Central memory CD8-positive, alpha-beta T cell (primary cell): ENCODE measurements around the gene HOXA3.

Experiments
- ATAC-seq: fragments of 150-1000 bp; cut with Tn5 transposase; replicated peaks from 2 replicates; pipeline ENCODE4 v1.10.0; 2022; ENCODE audit warnings: mild to moderate bottlenecking, moderate FRiP score, moderate number of reproducible peaks; ENCODE audit not compliant: poor library complexity, severe bottlenecking; ENCODE audit errors: extremely low read depth
- DNase-seq, 2 donors: peaks; one replicate each; pipeline ENCODE4 v3.0.0; 2021; ENCODE audit warnings: low spot score in 2 of 2
- H3K27ac Mint-ChIP-seq: one replicate; pipeline ENCODE4 v1.8.0; 2022; ENCODE audit warnings: low read depth, mild to moderate bottlenecking, moderate library complexity, mixed read lengths
- H3K27me3 Mint-ChIP-seq: one replicate; pipeline ENCODE4 v1.8.0; 2022; ENCODE audit warnings: mixed read lengths
- H3K36me3 Mint-ChIP-seq: one replicate; pipeline ENCODE4 v1.8.0; 2022; ENCODE audit warnings: mild to moderate bottlenecking, moderate library complexity, mixed read lengths; ENCODE audit not compliant: insufficient read depth
- H3K4me1 Mint-ChIP-seq: one replicate; pipeline ENCODE4 v1.8.0; 2022; ENCODE audit warnings: mixed read lengths
- H3K4me3 Mint-ChIP-seq: one replicate; pipeline ENCODE4 v1.8.0; 2022; ENCODE audit warnings: mild to moderate bottlenecking, moderate library complexity, mixed read lengths
- H3K9me3 Mint-ChIP-seq: one replicate; pipeline ENCODE4 v1.8.0; 2022; ENCODE audit warnings: mixed read lengths

HOXA3 gene

GRCh38 chr7:27151931-27152815 lies at the start of gene HOXA3:
TSS of gene HOXA3 (minus strand) at chr7:27152583. CDS start at chr7:27110640, 41,943 bp downstream.
- Mint-ChIP-seq H3K9me3 (no peaks in the 10 kb centered on the region), H3K27ac (peak within 1 kb of the TSS; percentile 77), H3K27me3 (peaks cover 96% of the 10 kb centered on the region), H3K36me3 (peaks cover 26% of the 10 kb centered on the region), H3K4me1 (peaks cover 44% of the 10 kb centered on the region), H3K4me3 (peak within 1 kb of the TSS; percentile 82)
- ATAC-seq (no peak), DNase-seq (no peak)

- Mint-ChIP-seq H3K4me1 (peaks cover 56% of the 10 kb centered on the region), H3K27ac (no peak overlapping the region), H3K27me3 (peaks cover 99% of the 10 kb centered on the region), H3K36me3 (peaks cover 21% of the 10 kb centered on the region), H3K4me3 (peak overlapping the region; percentile 78), H3K9me3 (no peaks in the 10 kb centered on the region)
- ATAC-seq, result no peak
- DNase-seq, result no peak
Observed at GRCh38 chr7:27201580-27202017, 49.2 kb upstream of the HOXA3 start.

- Mint-ChIP-seq H3K4me1 (peaks cover 54% of the 10 kb centered on the region), H3K27me3 (peaks cover 99% of the 10 kb centered on the region), H3K9me3 (no peaks in the 10 kb centered on the region), H3K36me3 (peaks cover 19% of the 10 kb centered on the region), H3K27ac (no peak overlapping the region), H3K4me3 (peak overlapping the region; percentile 78)
- ATAC-seq, result no peak
- DNase-seq, result no peak
Observed at GRCh38 chr7:27200761-27201579, 48.6 kb upstream of the HOXA3 start.

GRCh38 chr7:27199849-27200760 lies 47.7 kb upstream of the HOXA3 start, which contains the start of gene HOXA13:
TSS of gene HOXA13 (minus strand) at chr7:27200091. CDS start at chr7:27200077, 14 bp downstream.
- no peak within 1 kb of the TSS for H3K27ac Mint-ChIP-seq

GRCh38 chr7:27198871-27199801 lies 46.8 kb upstream of the HOXA3 start:
- peaks cover 99% of the 10 kb centered on the region for H3K27me3 Mint-ChIP-seq
- H3K4me3 Mint-ChIP-seq, result peak overlapping the region; percentile 78
- DNase-seq, result no peak
- H3K27ac Mint-ChIP-seq, result no peak overlapping the region
- ATAC-seq, result no peak
- no peaks in the 10 kb centered on the region for H3K9me3 Mint-ChIP-seq
- peaks cover 36% of the 10 kb centered on the region for H3K4me1 Mint-ChIP-seq
- peaks cover 17% of the 10 kb centered on the region for H3K36me3 Mint-ChIP-seq

More at GRCh38 chr7:27199849-27200760, 47.7 kb upstream of the HOXA3 start, which contains the start of gene HOXA13:
- H3K4me3 Mint-ChIP-seq, result peak within 1 kb of the TSS; percentile 78
- H3K36me3 Mint-ChIP-seq, result peaks cover 17% of the 10 kb centered on the region
- peaks cover 99% of the 10 kb centered on the region for H3K27me3 Mint-ChIP-seq
- H3K4me1 Mint-ChIP-seq, result peaks cover 46% of the 10 kb centered on the region
- DNase-seq (no peak), ATAC-seq (peak; percentile 44)
- H3K9me3 Mint-ChIP-seq, result no peaks in the 10 kb centered on the region

- H3K4me1 Mint-ChIP-seq, result peaks cover 32% of the 10 kb centered on the region
- H3K4me3 Mint-ChIP-seq, result peak overlapping the region; percentile 70
- H3K36me3 Mint-ChIP-seq, result peaks cover 17% of the 10 kb centered on the region
- H3K9me3 Mint-ChIP-seq, result no peaks in the 10 kb centered on the region
- ATAC-seq (no peak), DNase-seq (no peak)
- peaks cover 99% of the 10 kb centered on the region for H3K27me3 Mint-ChIP-seq
- H3K27ac Mint-ChIP-seq, result peak overlapping the region; percentile 10
Observed at GRCh38 chr7:27198138-27198841, 45.9 kb upstream of the HOXA3 start.

GRCh38 chr7:27197137-27198042 lies 45.0 kb upstream of the HOXA3 start:
- H3K9me3 Mint-ChIP-seq, result no peaks in the 10 kb centered on the region
- H3K4me1 Mint-ChIP-seq, result peaks cover 32% of the 10 kb centered on the region
- H3K4me3 Mint-ChIP-seq, result no peak overlapping the region
- DNase-seq (no peak), ATAC-seq (no peak)
- H3K36me3 Mint-ChIP-seq, result peaks cover 17% of the 10 kb centered on the region
- H3K27ac Mint-ChIP-seq, result no peak overlapping the region
- peaks cover 95% of the 10 kb centered on the region for H3K27me3 Mint-ChIP-seq

GRCh38 chr7:27196287-27196767 lies 43.9 kb upstream of the HOXA3 start:
- no peak for ATAC-seq
- H3K27ac Mint-ChIP-seq, result no peak overlapping the region

GRCh38 chr7:27194686-27195379 lies 42.5 kb upstream of the HOXA3 start:
- ATAC-seq, result no peak
- Mint-ChIP-seq H3K4me1 (peaks cover 10% of the 10 kb centered on the region), H3K27me3 (peaks cover 95% of the 10 kb centered on the region), H3K4me3 (no peak overlapping the region), H3K36me3 (peaks cover 9% of the 10 kb centered on the region), H3K27ac (no peak overlapping the region), H3K9me3 (no peaks in the 10 kb centered on the region)
- DNase-seq, result no peak

More at GRCh38 chr7:27196287-27196767, 43.9 kb upstream of the HOXA3 start:
- no peak overlapping the region for H3K4me3 Mint-ChIP-seq
- peaks cover 23% of the 10 kb centered on the region for H3K4me1 Mint-ChIP-seq
- peak; percentile 71 to 82 for DNase-seq
- peaks cover 16% of the 10 kb centered on the region for H3K36me3 Mint-ChIP-seq
- H3K9me3 Mint-ChIP-seq, result no peaks in the 10 kb centered on the region
- peaks cover 95% of the 10 kb centered on the region for H3K27me3 Mint-ChIP-seq
